ENCODE data around the gene ZDHHC14. TPM values are rescaled to one million over a fixed set of nuclear protein-coding genes. Genes with fewer than 3 reads are reported as not detected.
A peak's percentile ranks its signal among the peaks of the same experiment; 100 is the strongest.

The ZDHHC14 gene
- total RNA-seq, 2 experiments from 2014 or later = 2.9 to 3.5 TPM

GRCh38 chr6:157631838-157632614 is 251.0 kb downstream of the ZDHHC14 start:
- no peak for DNase-seq
- Mint-ChIP-seq H3K9me3 (no peaks in the 10 kb centered on the region), H3K27me3 (no peaks in the 10 kb centered on the region), H3K27ac (no peak overlapping the region), H3K4me1 (peaks cover 7% of the 10 kb centered on the region), H3K4me3 (no peak overlapping the region), H3K36me3 (no peaks in the 10 kb centered on the region)

GRCh38 chr6:157632821-157633220 is 251.8 kb downstream of the ZDHHC14 start:
- Mint-ChIP-seq H3K27me3 (no peaks in the 10 kb centered on the region), H3K27ac (no peak overlapping the region), H3K36me3 (no peaks in the 10 kb centered on the region), H3K4me1 (peaks cover 7% of the 10 kb centered on the region), H3K4me3 (no peak overlapping the region), H3K9me3 (no peaks in the 10 kb centered on the region)
- no peak for DNase-seq

- H3K4me1 Mint-ChIP-seq = peaks cover 5% of the 10 kb centered on the region
- H3K4me3 Mint-ChIP-seq = no peak overlapping the region
- no peak overlapping the region for H3K27ac Mint-ChIP-seq
- H3K9me3 Mint-ChIP-seq = no peaks in the 10 kb centered on the region
- H3K27me3 Mint-ChIP-seq = no peaks in the 10 kb centered on the region
- no peaks in the 10 kb centered on the region for H3K36me3 Mint-ChIP-seq
- DNase-seq = no peak
Measured at GRCh38 chr6:157634546-157634945, 253.6 kb downstream of the ZDHHC14 start.

GRCh38 chr6:157635388-157636244 is 254.6 kb downstream of the ZDHHC14 start:
- H3K27me3 Mint-ChIP-seq = no peaks in the 10 kb centered on the region
- H3K4me3 Mint-ChIP-seq = no peak overlapping the region
- no peaks in the 10 kb centered on the region for H3K36me3 Mint-ChIP-seq
- H3K27ac Mint-ChIP-seq = no peak overlapping the region
- H3K4me1 Mint-ChIP-seq = peaks cover 5% of the 10 kb centered on the region
- no peak for DNase-seq
- H3K9me3 Mint-ChIP-seq = no peaks in the 10 kb centered on the region

- H3K4me3 Mint-ChIP-seq = no peak overlapping the region
- H3K27me3 Mint-ChIP-seq = no peaks in the 10 kb centered on the region
- H3K4me1 Mint-ChIP-seq = peaks cover 5% of the 10 kb centered on the region
- DNase-seq = no peak
- no peaks in the 10 kb centered on the region for H3K9me3 Mint-ChIP-seq
- H3K36me3 Mint-ChIP-seq = no peaks in the 10 kb centered on the region
- H3K27ac Mint-ChIP-seq = no peak overlapping the region
Measured at GRCh38 chr6:157637516-157637915, 256.5 kb downstream of the ZDHHC14 start.

GRCh38 chr6:157637941-157638662 is 257.1 kb downstream of the ZDHHC14 start:
- peaks cover 5% of the 10 kb centered on the region for H3K4me1 Mint-ChIP-seq
- no peaks in the 10 kb centered on the region for H3K27me3 Mint-ChIP-seq
- no peaks in the 10 kb centered on the region for H3K9me3 Mint-ChIP-seq
- no peak overlapping the region for H3K4me3 Mint-ChIP-seq
- no peaks in the 10 kb centered on the region for H3K36me3 Mint-ChIP-seq
- no peak overlapping the region for H3K27ac Mint-ChIP-seq
- no peak for DNase-seq

- no peak overlapping the region for H3K27ac Mint-ChIP-seq
- no peaks in the 10 kb centered on the region for H3K9me3 Mint-ChIP-seq
- H3K4me1 Mint-ChIP-seq = peaks cover 5% of the 10 kb centered on the region
- H3K27me3 Mint-ChIP-seq = no peaks in the 10 kb centered on the region
- no peak overlapping the region for H3K4me3 Mint-ChIP-seq
- no peaks in the 10 kb centered on the region for H3K36me3 Mint-ChIP-seq
- no peak for DNase-seq
Measured at GRCh38 chr6:157638779-157639178, 257.8 kb downstream of the ZDHHC14 start.

GRCh38 chr6:157640746-157641451 is 259.9 kb downstream of the ZDHHC14 start:
- no peak for DNase-seq
- Mint-ChIP-seq H3K9me3 (no peaks in the 10 kb centered on the region), H3K27me3 (no peaks in the 10 kb centered on the region), H3K27ac (no peak overlapping the region), H3K4me3 (no peak overlapping the region), H3K4me1 (peaks cover 5% of the 10 kb centered on the region), H3K36me3 (no peaks in the 10 kb centered on the region)

- Mint-ChIP-seq H3K27me3 (no peaks in the 10 kb centered on the region), H3K27ac (no peak overlapping the region), H3K36me3 (no peaks in the 10 kb centered on the region), H3K9me3 (no peaks in the 10 kb centered on the region), H3K4me3 (no peak overlapping the region), H3K4me1 (peaks cover 7% of the 10 kb centered on the region)
- DNase-seq = no peak
Measured at GRCh38 chr6:157641837-157642236, 260.8 kb downstream of the ZDHHC14 start.

GRCh38 chr6:157642736-157643135 is 261.7 kb downstream of the ZDHHC14 start:
- peaks cover 15% of the 10 kb centered on the region for H3K4me1 Mint-ChIP-seq
- no peak for DNase-seq
- no peaks in the 10 kb centered on the region for H3K27me3 Mint-ChIP-seq
- H3K9me3 Mint-ChIP-seq = no peaks in the 10 kb centered on the region
- no peak overlapping the region for H3K4me3 Mint-ChIP-seq
- H3K27ac Mint-ChIP-seq = no peak overlapping the region
- H3K36me3 Mint-ChIP-seq = peaks cover 5% of the 10 kb centered on the region

- Mint-ChIP-seq H3K4me1 (peaks cover 21% of the 10 kb centered on the region), H3K4me3 (no peak overlapping the region), H3K27me3 (no peaks in the 10 kb centered on the region), H3K36me3 (peaks cover 5% of the 10 kb centered on the region), H3K9me3 (no peaks in the 10 kb centered on the region), H3K27ac (no peak overlapping the region)
- peak; percentile 36 for DNase-seq
Measured at GRCh38 chr6:157644043-157644810, 263.2 kb downstream of the ZDHHC14 start.

GRCh38 chr6:157645201-157645795 is 264.3 kb downstream of the ZDHHC14 start:
- peaks cover 5% of the 10 kb centered on the region for H3K36me3 Mint-ChIP-seq
- H3K4me1 Mint-ChIP-seq = peaks cover 17% of the 10 kb centered on the region
- H3K9me3 Mint-ChIP-seq = no peaks in the 10 kb centered on the region
- H3K27ac Mint-ChIP-seq = no peak overlapping the region
- no peak overlapping the region for H3K4me3 Mint-ChIP-seq
- DNase-seq = no peak
- H3K27me3 Mint-ChIP-seq = no peaks in the 10 kb centered on the region

GRCh38 chr6:157646012-157646411 is 265.0 kb downstream of the ZDHHC14 start:
- no peaks in the 10 kb centered on the region for H3K27me3 Mint-ChIP-seq
- H3K36me3 Mint-ChIP-seq = peaks cover 5% of the 10 kb centered on the region
- H3K9me3 Mint-ChIP-seq = no peaks in the 10 kb centered on the region
- no peak overlapping the region for H3K4me3 Mint-ChIP-seq
- no peak for DNase-seq
- H3K27ac Mint-ChIP-seq = no peak overlapping the region
- H3K4me1 Mint-ChIP-seq = peaks cover 17% of the 10 kb centered on the region

Measured in activated naive CD8-positive, alpha-beta T cell treated with anti-CD3 and anti-CD28 coated beads for 36 hours (primary cell).